NCI-H146 (cell line): ENCODE measurements around the gene TMEM132C.
"Not testable (repeated sequence)": the region's sequence is repeated elsewhere in the genome, so short reads cannot be mapped to it uniquely, and the experiment has no call there.

ENCODE experiments used
- DNase-seq: peaks from one replicate; lab custom pipeline; 2025; lab: John Stamatoyannopoulos, UW

TMEM132C gene

DNA sequence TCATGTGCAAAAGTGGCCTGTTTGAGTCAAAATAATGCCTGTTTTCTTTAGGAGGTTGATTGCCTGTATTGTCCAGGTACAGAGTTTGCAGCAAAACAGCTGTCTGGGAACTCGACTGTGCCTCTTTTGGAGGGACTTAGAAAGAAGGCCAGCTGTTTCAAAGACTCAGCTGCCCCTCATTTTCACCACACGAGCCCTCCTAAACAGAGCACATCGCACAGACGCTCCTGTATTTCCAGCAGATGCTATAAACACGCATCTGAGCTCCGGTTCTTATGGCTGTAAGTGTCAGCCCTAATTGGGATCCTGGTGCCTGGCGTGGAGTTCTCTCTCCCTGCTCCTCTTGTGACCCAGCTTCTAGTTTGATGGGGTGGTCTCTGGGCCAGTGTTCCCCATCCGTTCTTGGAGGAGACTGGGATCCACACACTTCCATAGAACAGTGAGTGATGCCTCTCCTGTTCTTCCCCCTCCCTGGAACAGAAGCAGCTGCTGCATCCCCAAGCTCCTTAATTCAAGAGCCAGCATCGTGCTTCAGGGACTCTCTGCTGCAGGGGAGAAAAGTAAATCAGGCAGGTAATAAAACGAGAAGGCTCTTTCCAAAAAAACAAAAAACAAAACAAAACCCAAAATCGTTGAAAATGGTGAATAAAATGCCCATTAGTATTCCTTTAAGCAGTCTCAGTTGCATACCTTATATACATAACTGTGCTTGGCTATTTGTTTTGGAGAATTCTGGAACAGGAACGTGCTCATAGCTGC, 287.8 kb downstream of the TMEM132C start:
- no peak for DNase-seq

DNA sequence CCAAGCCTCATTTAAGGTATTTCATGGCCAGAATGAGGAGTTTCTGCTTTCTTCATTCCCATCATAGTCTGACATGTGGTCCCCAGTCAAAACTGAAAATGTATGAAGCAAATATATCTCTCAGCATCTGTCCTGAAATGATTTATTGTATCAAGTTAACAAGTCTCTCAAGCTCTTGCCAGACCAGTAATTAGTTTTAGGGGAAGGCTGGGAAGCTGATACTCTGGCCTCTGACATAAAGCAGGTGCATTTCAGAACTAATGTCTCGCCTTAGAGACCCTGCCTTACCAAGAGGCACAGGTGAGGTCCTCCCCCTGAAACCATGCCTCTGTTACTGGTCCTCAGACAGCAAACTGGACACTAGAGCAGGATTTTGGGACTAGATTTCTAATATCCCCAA, 290.3 kb downstream of the TMEM132C start:
- DNase-seq: no peak

DNA sequence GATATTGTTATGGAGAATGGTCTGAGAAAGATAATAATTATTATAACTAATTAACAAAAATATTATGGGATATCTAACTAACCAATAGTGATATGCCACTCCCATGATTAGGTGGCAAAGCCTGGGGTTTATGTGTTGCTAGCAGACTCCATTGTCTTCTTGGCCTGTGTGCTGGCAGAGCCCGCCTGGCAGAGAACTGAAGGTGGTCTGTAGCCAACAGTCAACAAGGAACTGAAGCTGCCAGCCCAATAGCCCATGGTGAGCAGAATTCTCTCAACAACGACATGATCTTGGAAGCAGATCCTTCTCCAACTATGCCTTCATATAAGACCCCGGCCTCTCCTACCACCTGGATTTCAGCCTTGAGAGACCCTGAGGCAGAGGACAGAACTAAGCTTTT, 298.0 kb downstream of the TMEM132C start:
- no peak for DNase-seq

DNA sequence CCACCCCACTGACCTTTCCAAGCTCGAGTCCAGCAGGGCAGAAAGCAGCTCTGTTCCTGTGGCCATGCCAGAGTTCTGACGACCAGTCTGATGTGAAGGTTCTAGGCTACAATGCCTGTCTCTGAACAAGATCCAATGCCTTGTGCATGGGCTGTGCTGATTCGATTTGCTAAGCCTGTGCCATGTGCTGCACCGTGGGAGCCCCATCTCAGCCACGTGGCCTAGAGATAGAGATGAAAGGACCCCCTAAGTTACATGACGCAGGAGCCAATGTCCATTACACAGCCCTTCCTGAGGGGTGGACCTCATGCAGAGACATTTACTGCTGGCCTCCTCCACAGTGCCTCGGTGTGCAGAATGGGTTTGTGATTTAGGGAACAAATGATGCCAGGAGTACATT, 300.8 kb downstream of the TMEM132C start:
- DNase-seq: no peak

DNA sequence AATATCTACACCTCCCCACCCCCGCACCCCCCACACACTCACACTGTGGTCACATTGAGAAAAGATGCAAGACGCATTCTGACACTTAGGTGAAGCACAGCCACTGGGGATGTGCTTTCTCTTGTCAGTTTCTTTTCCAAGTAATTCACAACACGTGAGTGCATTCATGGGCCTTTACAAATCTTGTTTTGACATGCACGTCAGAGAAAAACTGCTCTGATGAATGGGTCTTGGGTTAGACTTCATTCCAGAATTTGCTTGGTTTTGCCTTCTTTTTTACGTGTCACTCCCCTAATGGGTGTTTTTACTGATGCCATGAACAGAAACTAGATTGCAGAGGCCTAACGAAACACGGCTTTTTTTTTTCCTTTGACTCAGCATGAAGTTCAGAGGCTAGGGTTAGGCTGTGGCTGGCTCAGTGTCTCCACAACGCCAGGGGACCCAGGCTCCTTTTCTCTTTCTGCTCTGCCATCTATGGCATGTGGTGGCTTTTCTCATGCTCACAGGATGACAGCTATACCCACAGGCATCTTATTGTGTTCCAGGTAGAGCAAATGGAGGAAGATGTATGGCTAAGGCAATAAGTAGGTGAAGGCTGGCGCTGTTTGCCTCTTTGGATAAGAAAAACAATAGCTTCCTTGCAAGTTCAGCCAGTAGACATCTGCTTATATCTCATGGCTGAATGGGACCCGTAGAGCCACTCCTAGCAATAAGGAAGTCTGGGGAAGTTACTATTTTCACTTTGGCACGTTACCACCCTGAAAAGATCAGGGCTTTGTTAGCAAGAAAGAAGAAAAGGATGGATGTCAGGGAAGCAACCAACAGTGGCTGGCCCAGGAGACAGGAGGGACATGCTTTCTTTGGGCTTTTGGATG, 303.5 kb downstream of the TMEM132C start:
- DNase-seq: no peak

DNA sequence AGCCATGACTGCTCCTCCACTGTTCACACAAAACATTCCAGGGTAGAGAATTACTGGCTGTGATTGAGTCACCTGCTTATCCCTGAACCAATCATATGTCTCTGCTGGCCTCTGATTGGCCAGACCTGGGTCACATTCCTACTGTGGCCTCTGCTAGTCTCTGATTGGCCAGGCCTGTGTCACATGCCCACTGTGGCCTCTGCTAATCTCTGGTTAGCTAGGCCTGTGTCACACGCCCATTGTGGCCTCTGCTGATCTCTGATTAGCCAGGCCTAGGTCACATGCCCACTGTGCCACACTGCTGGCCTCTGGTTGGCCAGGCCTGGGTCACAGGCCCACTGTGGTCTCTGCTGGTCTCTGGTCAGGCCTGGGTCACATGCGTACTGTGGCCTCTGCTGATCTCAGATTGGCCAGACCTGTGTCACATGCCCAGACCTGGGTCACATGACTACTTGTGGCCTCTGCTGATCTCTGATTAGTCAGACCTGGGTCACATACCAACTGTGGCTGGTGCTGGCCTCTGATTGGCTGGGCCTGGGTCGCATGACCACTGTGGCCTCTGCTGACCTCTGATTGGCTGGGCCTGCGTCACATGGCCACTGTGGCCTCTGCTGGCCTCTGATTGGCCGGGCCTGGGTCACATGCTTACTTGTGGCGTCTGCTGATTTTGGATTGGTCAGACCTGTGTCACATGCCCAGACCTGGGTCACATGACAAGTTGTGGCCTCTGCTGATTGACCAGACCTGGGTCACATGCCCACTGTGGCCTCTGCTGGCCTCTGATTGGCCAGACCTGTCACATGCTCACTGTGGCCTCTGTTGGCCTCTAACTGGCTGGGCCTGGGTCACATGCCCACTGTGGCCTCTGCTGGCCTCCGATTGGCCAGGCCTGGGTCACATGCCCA, 305.2 kb downstream of the TMEM132C start:
- DNase-seq: no peak

DNA sequence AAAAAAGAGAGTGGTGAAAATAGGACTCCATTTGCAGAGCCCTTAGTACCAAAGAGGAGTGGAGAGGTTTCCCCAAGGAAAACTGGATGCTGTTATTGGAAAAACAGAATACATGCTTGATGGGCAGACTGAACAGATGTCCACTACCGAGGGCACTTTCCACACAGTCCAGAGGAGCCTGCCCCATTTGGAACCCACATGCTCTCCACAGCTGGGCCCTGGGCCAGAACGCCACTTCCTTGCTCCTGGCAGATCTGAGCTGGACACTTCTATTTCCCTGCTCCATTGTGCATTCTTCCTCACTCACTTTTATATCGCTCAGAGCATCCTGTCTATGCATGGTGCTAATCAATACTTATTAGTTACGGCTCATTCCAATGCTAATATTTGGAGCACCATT, 306.9 kb downstream of the TMEM132C start:
- no peak for DNase-seq

DNA sequence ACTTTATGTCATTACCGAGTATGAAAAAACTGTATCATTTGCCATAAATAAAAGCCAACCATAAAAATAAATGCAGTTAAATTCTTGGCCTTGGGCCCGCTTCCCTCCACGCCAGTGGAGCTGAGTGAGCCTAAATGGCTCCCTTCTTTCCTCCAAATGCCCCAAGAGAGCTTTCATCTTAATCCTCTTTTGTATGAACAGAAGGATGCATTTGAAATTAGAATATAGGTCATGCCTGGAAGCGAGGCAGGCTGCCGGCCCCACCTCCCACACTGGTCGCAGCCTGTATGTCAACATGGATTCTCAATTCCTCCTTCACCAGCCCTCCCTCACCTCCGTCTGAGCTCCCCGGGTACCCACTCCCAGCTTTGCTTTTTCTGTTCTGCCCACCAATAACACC, 311.1 kb downstream of the TMEM132C start:
- no peak for DNase-seq

DNA sequence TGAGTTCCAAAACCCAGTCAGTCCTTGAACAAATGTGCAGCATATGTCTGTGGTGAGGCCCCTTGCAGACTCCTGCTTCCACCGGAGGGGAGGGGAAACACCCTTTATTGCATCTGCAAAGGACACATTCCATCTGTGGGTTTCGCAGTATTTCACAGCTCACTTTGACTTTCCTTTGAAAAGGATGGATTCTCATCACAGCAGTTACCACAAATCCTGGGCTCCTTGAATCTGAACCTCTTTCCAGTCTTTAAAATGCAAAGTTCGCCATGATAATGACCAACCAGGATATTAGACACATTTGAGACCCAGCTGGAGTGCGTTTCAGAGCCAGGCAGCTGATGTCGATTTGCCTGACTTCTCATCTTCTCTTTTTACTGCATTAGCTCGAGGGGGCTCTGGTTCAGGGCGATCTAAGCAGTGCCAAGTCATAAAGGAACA, 314.4 kb downstream of the TMEM132C start:
- no peak for DNase-seq

DNA sequence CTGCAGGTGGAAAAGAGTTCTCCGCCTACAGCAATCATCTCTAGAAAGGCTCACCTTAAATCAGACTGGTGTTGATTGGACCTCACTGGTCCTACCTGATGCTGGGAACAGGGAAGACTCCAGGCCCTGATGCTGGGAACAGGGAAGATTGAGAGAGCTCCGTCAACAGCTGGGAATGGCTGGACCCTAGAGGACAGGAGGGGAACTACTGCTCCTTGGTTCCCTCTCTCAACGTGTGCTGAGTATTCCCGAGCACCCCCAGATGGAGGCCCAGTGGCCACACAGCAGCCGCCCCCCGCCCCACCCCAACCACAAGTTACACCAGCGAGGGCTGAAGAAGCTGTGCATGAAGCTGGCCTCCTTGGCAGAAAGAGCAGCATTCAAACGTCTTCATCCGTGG, 316.5 kb downstream of the TMEM132C start:
- DNase-seq: no peak

DNA sequence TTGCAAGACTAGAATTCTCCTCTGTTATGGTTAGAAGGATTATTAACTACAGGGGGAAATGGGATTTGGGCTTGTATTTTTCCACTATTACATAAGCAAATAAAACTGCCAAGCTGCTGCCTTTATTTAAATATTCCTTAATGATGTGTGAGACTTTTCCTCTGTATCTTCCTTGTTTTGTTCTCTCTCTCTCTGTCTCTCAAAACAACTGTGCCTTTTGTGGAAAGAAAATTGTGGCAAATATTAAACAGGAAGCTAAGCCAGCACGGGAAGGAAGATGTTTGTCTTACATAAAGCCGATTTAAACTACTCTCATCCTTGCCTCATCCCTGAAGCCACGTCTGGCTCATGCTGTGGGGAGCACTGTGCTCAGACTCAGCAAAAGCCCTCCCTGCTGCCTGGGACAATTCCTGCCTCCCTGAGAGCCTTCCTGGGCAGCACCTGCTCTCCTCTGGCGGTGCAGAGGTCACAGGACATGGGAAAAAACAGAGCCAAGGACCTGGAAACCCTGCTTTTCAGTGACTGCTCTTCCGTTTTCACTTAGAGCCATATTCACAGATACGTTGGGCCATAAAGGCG, 319.6 kb downstream of the TMEM132C start:
- DNase-seq: peak; percentile 59

DNA sequence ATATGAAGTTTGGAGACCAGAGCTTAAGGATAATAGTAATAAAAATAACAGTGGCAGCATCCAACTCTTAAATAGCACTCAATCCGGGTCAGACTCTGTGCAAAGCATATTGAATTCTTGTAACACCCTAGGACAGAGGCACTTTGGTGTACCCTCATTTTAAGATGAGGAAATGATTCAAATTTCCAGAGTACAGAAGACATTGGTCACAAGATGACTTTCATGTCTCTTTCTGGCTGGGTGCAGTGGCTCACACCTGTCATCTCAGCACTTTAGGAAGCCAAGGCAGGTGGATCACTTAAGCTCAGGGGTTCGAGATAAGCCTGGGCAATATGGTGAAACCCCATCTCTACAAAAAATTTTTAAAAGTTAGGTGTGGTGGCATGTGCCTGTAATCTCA, 320.9 kb downstream of the TMEM132C start:
- no peak for DNase-seq

DNA sequence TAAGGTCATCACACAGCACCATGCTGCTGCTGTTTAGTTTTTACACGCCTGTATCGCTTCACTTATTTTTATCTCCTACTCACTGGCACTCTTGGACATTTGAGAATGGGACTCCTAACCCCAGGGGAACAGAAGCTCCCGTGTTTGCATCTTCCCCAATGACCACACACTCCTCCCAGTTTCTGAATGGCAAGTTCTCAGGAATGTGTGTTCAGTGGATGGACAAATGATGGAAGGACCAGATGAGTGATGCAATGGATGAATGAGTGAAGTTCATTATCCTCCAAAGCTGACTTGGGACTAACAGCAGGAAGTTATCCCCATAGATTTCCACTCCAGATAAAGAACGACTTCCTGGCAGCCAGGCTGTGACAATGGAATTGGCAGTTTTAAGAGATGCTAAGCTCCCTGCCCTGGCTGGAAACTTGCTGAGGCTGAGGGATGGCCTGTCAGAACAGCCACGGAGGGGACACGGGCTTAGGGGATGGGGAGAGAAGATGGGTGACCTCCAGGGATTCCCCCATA, 325.3 kb downstream of the TMEM132C start:
- no peak for DNase-seq

DNA sequence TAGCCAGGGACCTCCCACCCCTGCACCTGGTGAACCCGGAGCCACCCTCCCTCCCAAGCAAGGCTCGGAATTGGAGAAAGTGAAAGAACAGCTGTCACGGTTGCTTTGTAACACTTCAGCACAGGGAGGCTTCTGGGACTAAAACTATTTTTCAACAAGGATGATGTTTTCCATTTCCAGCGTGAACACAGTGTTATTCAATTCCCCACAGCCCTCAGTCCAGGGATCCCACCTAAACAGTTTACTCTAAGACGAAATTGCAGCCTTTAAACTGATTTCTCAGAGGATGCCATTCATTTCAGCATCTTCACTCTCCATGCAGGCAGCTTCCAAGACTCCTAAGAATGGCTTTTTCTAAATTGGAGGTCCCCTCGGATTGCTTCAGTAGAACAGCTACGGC, 327.6 kb downstream of the TMEM132C start:
- no peak for DNase-seq

DNA sequence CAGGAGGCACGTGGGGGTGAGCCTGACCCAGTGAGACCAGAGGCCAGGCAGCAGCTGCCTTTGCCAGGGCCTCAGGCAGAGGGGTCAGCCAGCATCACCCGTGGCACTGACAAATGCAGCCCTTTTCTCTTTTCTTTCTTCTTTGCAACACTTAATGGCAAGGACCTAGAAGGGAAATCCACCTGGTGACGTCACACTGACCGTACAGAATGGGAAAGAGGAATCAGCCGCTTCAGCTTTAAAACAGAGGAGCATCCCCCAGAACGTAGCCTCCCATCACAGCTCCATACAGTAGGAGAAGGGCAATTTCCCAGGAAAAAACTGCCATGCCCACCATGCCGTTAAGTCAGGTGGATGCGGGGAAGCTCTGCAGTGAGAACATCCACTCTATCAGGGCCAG, 328.6 kb downstream of the TMEM132C start:
- no peak for DNase-seq

DNA sequence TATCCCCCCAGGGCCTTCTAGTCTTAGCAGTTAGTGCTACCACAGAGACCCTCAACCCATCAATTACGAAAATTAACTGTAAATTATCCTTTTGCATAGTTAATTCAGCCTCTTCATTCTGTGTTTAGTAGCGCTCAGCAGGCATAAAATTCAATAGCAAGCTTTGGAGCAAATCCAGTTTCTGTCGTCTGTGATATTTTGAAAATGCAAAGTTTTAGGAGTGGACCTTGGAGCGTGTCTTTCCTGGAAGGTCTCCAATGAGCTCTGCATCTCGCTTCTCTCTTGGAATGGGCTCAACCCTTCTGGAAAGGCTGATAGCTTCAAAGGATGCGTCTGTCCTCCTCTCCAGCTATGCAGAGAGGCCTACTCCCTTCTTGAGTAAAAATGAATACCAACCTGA, 333.9 kb downstream of the TMEM132C start:
- DNase-seq: no peak

DNA sequence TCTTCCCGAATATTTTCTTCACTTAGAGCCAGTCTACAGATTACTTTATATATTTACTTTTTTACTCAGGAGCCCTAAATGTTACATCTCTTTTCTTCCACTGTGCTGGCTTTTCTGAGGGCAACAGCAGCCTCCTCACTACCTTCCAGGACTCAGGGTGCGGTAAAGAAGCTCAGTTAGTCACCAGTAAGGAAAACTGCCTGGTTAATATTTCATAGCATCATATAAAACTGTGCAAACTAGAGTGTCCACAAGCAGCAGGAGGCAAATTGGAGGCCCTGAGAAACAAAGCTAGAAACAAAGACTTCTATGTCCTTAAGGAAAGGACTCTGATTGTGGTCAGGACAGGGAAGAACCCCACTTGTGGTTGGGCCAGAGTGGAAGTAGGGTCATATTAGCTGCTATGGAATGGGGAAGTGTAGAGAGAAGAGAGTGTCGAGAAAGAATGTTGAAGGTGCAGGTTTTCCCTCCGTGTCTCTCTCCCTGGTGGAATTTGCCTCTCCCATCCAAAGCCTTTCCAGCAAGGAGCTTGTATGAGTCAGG, 336.7 kb downstream of the TMEM132C start:
- no peak for DNase-seq

DNA sequence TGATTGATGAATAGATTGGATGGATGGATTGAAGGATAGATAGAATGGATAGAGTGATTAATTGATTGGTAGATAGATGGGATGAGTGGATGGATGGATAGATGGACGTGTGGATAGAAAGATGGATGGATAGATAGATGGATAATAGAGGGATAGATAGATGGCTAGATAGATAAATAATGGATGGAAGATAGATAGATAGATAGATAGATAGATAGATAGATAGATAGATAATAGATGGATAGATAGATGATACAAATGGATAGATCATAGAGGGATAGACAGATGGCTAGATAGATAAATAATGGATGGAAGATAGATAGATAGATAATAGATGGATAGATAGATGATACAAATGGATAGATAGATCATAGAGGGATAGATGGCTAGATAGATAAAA, 337.2 kb downstream of the TMEM132C start:
- DNase-seq: not testable (repeated sequence)

DNA sequence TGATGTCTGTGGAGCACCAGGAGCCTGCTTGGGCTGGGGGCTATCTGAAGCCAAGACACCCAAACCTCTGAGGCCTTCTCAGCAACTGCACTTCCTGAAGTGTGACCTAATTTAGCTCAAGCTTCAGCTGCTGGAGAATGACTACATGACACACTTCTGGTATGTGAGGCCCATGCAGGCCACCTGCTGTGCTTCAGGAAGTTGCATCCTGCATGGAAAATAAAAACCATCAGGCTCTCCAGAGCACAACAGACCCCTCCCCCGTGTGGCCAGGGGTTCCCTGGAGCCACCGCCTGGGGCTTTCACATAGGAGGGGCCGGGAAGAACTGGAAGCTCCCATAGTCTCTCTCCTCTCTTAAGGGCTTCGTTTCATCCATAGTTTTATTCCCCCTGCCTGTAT, 339.1 kb downstream of the TMEM132C start:
- peak; percentile 49 for DNase-seq

DNA sequence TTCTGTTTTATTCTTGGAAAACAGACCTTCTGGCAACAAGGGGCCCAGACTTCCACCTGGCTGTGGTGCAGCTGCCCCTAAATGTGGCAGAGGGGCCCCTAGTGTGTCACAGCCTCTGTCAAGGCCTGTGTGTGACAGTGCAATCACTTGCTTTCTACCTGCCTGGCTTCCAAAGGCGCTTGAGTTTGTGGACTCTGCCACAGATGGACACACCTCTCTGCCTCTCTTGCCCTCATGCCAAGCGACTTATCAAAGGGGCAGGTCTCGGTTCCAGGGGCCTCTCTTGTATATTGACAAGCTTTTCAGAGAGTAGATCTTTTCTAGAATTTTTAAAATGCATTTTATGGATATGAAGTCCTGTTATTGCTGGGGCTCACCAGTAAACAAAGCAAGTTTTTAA, 339.6 kb downstream of the TMEM132C start:
- no peak for DNase-seq

DNA sequence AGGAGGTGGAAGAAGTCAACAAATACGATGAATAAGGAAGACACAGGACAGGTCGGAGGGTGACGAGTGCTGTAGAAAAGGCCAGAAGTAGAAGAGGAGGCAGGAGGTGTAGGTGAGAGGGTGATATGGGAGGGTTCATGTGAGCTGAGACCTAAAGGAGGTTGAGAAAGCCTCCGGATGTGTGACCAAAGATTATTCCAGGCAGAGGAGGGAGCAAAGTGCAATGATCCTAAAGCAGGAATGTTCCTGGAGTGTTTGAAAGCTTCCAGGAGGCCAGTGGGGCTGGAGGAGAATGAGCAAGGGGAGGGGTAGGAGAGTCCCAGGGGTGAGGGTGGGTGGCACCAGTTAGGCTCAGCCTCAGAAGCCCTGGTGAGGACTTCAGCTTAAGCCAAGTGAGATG, 340.0 kb downstream of the TMEM132C start:
- DNase-seq: no peak
